Upper lobe of left lung (tissue), 4 donors: ENCODE data around the gene ADCYAP1R1.

Experiments used
- CTCF ChIP-seq, 6 experiments: fragments of 450-650 bp in 4 of 6; fragments of 200-600 bp in 2 of 6; sonication (generic) in 2 of 6; IDR thresholded peaks; one replicate each; pipeline ENCODE4 v1.5.1; 2016 to 2019; ENCODE audit warnings: antibody characterized with exemption in 6 of 6
- EP300 ChIP-seq, 4 donors: sonication (generic); formaldehyde crosslinking; IDR thresholded peaks; one replicate each; pipeline ENCODE4 v1.5.1; 2017; ENCODE audit warnings: antibody characterized with exemption in 4 of 4, control low read depth in 2 of 4
- POLR2A ChIP-seq, 4 donors: fragments of 450-650 bp; IDR thresholded peaks; one replicate each; pipeline ENCODE4 v1.5.1; 2016 to 2017; ENCODE audit warnings: antibody characterized with exemption in 4 of 4, mild to moderate bottlenecking in 2 of 4

GRCh38 chr7:31134246-31135188 lies 82.4 kb downstream of the ADCYAP1R1 start:
- TF ChIP-seq CTCF (IDR thresholded peaks at IDR 0.05) (peak; percentile 58 to 77 (median 73)), POLR2A (IDR thresholded peaks at IDR 0.05) (no peak), EP300 (IDR thresholded peaks at IDR 0.05) (no peak)
